ENCODE data around the gene SLC25A42.
"Not testable (repeated sequence)": the region's sequence is repeated elsewhere in the genome, so short reads cannot be mapped to it uniquely, and the experiment has no call there.

SLC25A42 gene

GRCh38 chr19:19121371-19121770 is 57.6 kb downstream of the SLC25A42 start:
- no peaks in the 10 kb centered on the region for H3K27me3 Mint-ChIP-seq
- H3K4me1 Mint-ChIP-seq = peaks cover under 1% of the 10 kb centered on the region
- no peak for ATAC-seq
- no peak overlapping the region for H3K4me3 Mint-ChIP-seq
- peaks cover 36% of the 10 kb centered on the region for H3K36me3 Mint-ChIP-seq
- peaks cover 6% of the 10 kb centered on the region for H3K9me3 Mint-ChIP-seq
- H3K27ac Mint-ChIP-seq = no peak overlapping the region

- peaks cover 6% of the 10 kb centered on the region for H3K9me3 Mint-ChIP-seq
- no peak overlapping the region for H3K4me3 Mint-ChIP-seq
- H3K4me1 Mint-ChIP-seq = no peaks in the 10 kb centered on the region
- peaks cover 39% of the 10 kb centered on the region for H3K36me3 Mint-ChIP-seq
- ATAC-seq = no peak
- no peaks in the 10 kb centered on the region for H3K27me3 Mint-ChIP-seq
- no peak overlapping the region for H3K27ac Mint-ChIP-seq
Measured at GRCh38 chr19:19122902-19123301, 59.1 kb downstream of the SLC25A42 start.

- no peak for ATAC-seq
- Mint-ChIP-seq H3K4me3 (no peak overlapping the region), H3K36me3 (peaks cover 42% of the 10 kb centered on the region), H3K4me1 (no peaks in the 10 kb centered on the region), H3K27ac (no peak overlapping the region), H3K9me3 (peaks cover 6% of the 10 kb centered on the region), H3K27me3 (no peaks in the 10 kb centered on the region)
Measured at GRCh38 chr19:19123386-19123785, 59.6 kb downstream of the SLC25A42 start.

- no peak for ATAC-seq
- Mint-ChIP-seq H3K36me3 (peaks cover 29% of the 10 kb centered on the region), H3K4me3 (no peak overlapping the region), H3K4me1 (no peaks in the 10 kb centered on the region), H3K27me3 (no peaks in the 10 kb centered on the region), H3K27ac (no peak overlapping the region), H3K9me3 (peaks cover 6% of the 10 kb centered on the region)
Measured at GRCh38 chr19:19126102-19126501, 62.3 kb downstream of the SLC25A42 start.

- no peak overlapping the region for H3K27ac Mint-ChIP-seq
- ATAC-seq = no peak
Measured at GRCh38 chr19:19131989-19132388, 68.2 kb downstream of the SLC25A42 start.

GRCh38 chr19:19132912-19133311 is 69.1 kb downstream of the SLC25A42 start:
- no peak overlapping the region for H3K27ac Mint-ChIP-seq
- H3K36me3 Mint-ChIP-seq = peaks cover 20% of the 10 kb centered on the region
- ATAC-seq = no peak
- H3K4me3 Mint-ChIP-seq = no peak overlapping the region
- H3K9me3 Mint-ChIP-seq = peaks cover 3% of the 10 kb centered on the region
- H3K4me1 Mint-ChIP-seq = peaks cover 24% of the 10 kb centered on the region
- peaks cover 9% of the 10 kb centered on the region for H3K27me3 Mint-ChIP-seq

More at GRCh38 chr19:19131989-19132388, 68.2 kb downstream of the SLC25A42 start:
- Mint-ChIP-seq H3K27me3 (no peaks in the 10 kb centered on the region), H3K9me3 (peaks cover 3% of the 10 kb centered on the region), H3K4me3 (no peak overlapping the region), H3K36me3 (peaks cover 23% of the 10 kb centered on the region), H3K4me1 (peaks cover 15% of the 10 kb centered on the region)

- H3K36me3 Mint-ChIP-seq = peaks cover 17% of the 10 kb centered on the region
- peaks cover 10% of the 10 kb centered on the region for H3K27me3 Mint-ChIP-seq
- no peak overlapping the region for H3K27ac Mint-ChIP-seq
- no peak overlapping the region for H3K4me3 Mint-ChIP-seq
- ATAC-seq = no peak
- peaks cover 35% of the 10 kb centered on the region for H3K4me1 Mint-ChIP-seq
- peaks cover 3% of the 10 kb centered on the region for H3K9me3 Mint-ChIP-seq
Measured at GRCh38 chr19:19133985-19134384, 70.2 kb downstream of the SLC25A42 start.

GRCh38 chr19:19134687-19135158 is 70.9 kb downstream of the SLC25A42 start:
- peaks cover 37% of the 10 kb centered on the region for H3K4me1 Mint-ChIP-seq
- H3K27me3 Mint-ChIP-seq = peaks cover 11% of the 10 kb centered on the region
- no peak overlapping the region for H3K4me3 Mint-ChIP-seq
- peaks cover 3% of the 10 kb centered on the region for H3K9me3 Mint-ChIP-seq
- peak overlapping the region; percentile 40 for H3K27ac Mint-ChIP-seq
- peaks cover 17% of the 10 kb centered on the region for H3K36me3 Mint-ChIP-seq
- no peak for ATAC-seq

GRCh38 chr19:19135713-19136112 is 71.9 kb downstream of the SLC25A42 start:
- ATAC-seq, H3K9me3 Mint-ChIP-seq, H3K27ac Mint-ChIP-seq, H3K4me3 Mint-ChIP-seq: not testable (repeated sequence)
- H3K4me1 Mint-ChIP-seq = peaks cover 43% of the 10 kb centered on the region
- peaks cover 17% of the 10 kb centered on the region for H3K36me3 Mint-ChIP-seq
- peaks cover 17% of the 10 kb centered on the region for H3K27me3 Mint-ChIP-seq

- ATAC-seq = peak; percentile 6
- no peaks in the 10 kb centered on the region for H3K9me3 Mint-ChIP-seq
- H3K36me3 Mint-ChIP-seq = peaks cover 8% of the 10 kb centered on the region
- H3K27ac Mint-ChIP-seq = peak overlapping the region; percentile 95
- H3K27me3 Mint-ChIP-seq = peaks cover 17% of the 10 kb centered on the region
- peak overlapping the region; percentile 95 for H3K4me3 Mint-ChIP-seq
- H3K4me1 Mint-ChIP-seq = peaks cover 43% of the 10 kb centered on the region
Measured at GRCh38 chr19:19137556-19138108, 73.8 kb downstream of the SLC25A42 start.

GRCh38 chr19:19138109-19138981 is 74.6 kb downstream of the SLC25A42 start, which contains the start of gene TMEM161A:
TMEM161A (minus strand) TSS chr19:19138478; CDS start chr19:19138428, 50 bp downstream.
- Mint-ChIP-seq H3K27me3 (peaks cover 17% of the 10 kb centered on the region), H3K27ac (peak within 1 kb of the TSS; percentile 95), H3K4me3 (peak within 1 kb of the TSS; percentile 95), H3K4me1 (peaks cover 43% of the 10 kb centered on the region), H3K36me3 (peaks cover 1% of the 10 kb centered on the region), H3K9me3 (no peaks in the 10 kb centered on the region)
- ATAC-seq = peak; percentile 100

GRCh38 chr19:19139876-19140229 is 76.1 kb downstream of the SLC25A42 start:
- Mint-ChIP-seq H3K27me3 (peaks cover 17% of the 10 kb centered on the region), H3K9me3 (no peaks in the 10 kb centered on the region), H3K4me3 (no peak overlapping the region), H3K36me3 (no peaks in the 10 kb centered on the region), H3K27ac (no peak overlapping the region), H3K4me1 (peaks cover 38% of the 10 kb centered on the region)
- ATAC-seq = no peak

GRCh38 chr19:19140476-19140875 is 76.7 kb downstream of the SLC25A42 start:
- Mint-ChIP-seq H3K4me3 (no peak overlapping the region), H3K9me3 (no peaks in the 10 kb centered on the region), H3K36me3 (no peaks in the 10 kb centered on the region), H3K4me1 (peaks cover 33% of the 10 kb centered on the region), H3K27ac (no peak overlapping the region), H3K27me3 (peaks cover 17% of the 10 kb centered on the region)
- no peak for ATAC-seq

- ATAC-seq = no peak
- H3K36me3 Mint-ChIP-seq = peaks cover 7% of the 10 kb centered on the region
- H3K27me3 Mint-ChIP-seq = peaks cover 14% of the 10 kb centered on the region
- H3K9me3 Mint-ChIP-seq = no peaks in the 10 kb centered on the region
- no peak overlapping the region for H3K27ac Mint-ChIP-seq
- peaks cover 31% of the 10 kb centered on the region for H3K4me1 Mint-ChIP-seq
- H3K4me3 Mint-ChIP-seq = no peak overlapping the region
Measured at GRCh38 chr19:19142347-19142746, 78.6 kb downstream of the SLC25A42 start.

GRCh38 chr19:19145281-19145680 is 81.5 kb downstream of the SLC25A42 start:
- peak; percentile 41 for ATAC-seq
- H3K4me1 Mint-ChIP-seq = peaks cover 10% of the 10 kb centered on the region
- H3K36me3 Mint-ChIP-seq = peaks cover 28% of the 10 kb centered on the region
- H3K27ac Mint-ChIP-seq = no peak overlapping the region
- no peak overlapping the region for H3K4me3 Mint-ChIP-seq
- H3K27me3 Mint-ChIP-seq = peaks cover 1% of the 10 kb centered on the region
- H3K9me3 Mint-ChIP-seq = no peaks in the 10 kb centered on the region
